OCI-LY1 (cell line): ENCODE data around the gene GBP7.

Experiments used
- H2AFZ ChIP-seq: fragments of 200-600 bp; sonication (generic), shearing (Covaris generic); 2 replicates; pipeline ENCODE4 v1.6.0; 2014; ENCODE audit warnings: antibody characterized with exemption, mild to moderate bottlenecking, low read length
- H3F3A ChIP-seq: fragments of 200-600 bp; sonication (generic), shearing (Covaris generic); 2 replicates; pipeline ENCODE4 v1.6.0; 2014; ENCODE audit warnings: mild to moderate bottlenecking, antibody characterized with exemption, low read length, moderate library complexity; ENCODE audit not compliant: insufficient read depth
- H3K27ac ChIP-seq: fragments of 200-600 bp; sonication (generic); 2 replicates; pipeline ENCODE4 v1.5.1; 2014; ENCODE audit warnings: low read length, mixed run types, mild to moderate bottlenecking, low read depth; ENCODE audit not compliant: poor library complexity, severe bottlenecking
- H3K27me3 ChIP-seq: fragments of 200-600 bp; sonication (generic); 2 replicates; pipeline ENCODE4 v1.6.0; 2014; ENCODE audit warnings: antibody characterized with exemption, mild to moderate bottlenecking, low read length, moderate library complexity; ENCODE audit not compliant: insufficient read depth
- H3K36me3 ChIP-seq: fragments of 200-600 bp; sonication (generic); 2 replicates; pipeline ENCODE4 v1.6.1; 2014; ENCODE audit warnings: mild to moderate bottlenecking, antibody characterized with exemption, low read length, moderate library complexity, mixed read lengths; ENCODE audit not compliant: insufficient read depth
- H3K4me1 ChIP-seq: fragments of 200-600 bp; sonication (generic); 2 replicates; pipeline ENCODE4 v1.5.1; 2014; ENCODE audit warnings: mild to moderate bottlenecking, low read length, moderate library complexity; ENCODE audit not compliant: insufficient read depth, severe bottlenecking
- H3K4me2 ChIP-seq: fragments of 200-600 bp; sonication (generic), shearing (Covaris generic); 2 replicates; pipeline ENCODE4 v1.6.1; 2014; ENCODE audit warnings: low read length
- H3K4me3 ChIP-seq: fragments of 200-600 bp; sonication (generic); 2 replicates; pipeline ENCODE4 v1.5.1; 2014; ENCODE audit warnings: low read length, low read depth, mild to moderate bottlenecking, mixed read lengths; ENCODE audit not compliant: poor library complexity, severe bottlenecking
- H3K79me2 ChIP-seq: fragments of 200-600 bp; shearing (Covaris generic); 2 replicates; pipeline ENCODE4 v1.6.1; 2016; ENCODE audit warnings: mixed run types, low read length, mixed read lengths; ENCODE audit not compliant: insufficient read depth
- H3K9ac ChIP-seq: fragments of 200-600 bp; sonication (generic), shearing (Covaris generic); 2 replicates; pipeline ENCODE4 v1.6.1; 2014; ENCODE audit warnings: mild to moderate bottlenecking, low read length, mixed read lengths
- H3K9me2 ChIP-seq: fragments of 200-600 bp; sonication (generic), shearing (Covaris generic); 2 replicates; pipeline ENCODE4 v1.6.1; 2014; ENCODE audit warnings: low read depth, mild to moderate bottlenecking, low read length, mixed read lengths
- H3K9me3 ChIP-seq: fragments of 200-600 bp; shearing (Covaris generic); 2 replicates; pipeline ENCODE4 v1.6.1; 2014; ENCODE audit warnings: low read length, mixed read lengths
- H4K20me1 ChIP-seq: fragments of 200-600 bp; sonication (generic), shearing (Covaris generic); 2 replicates; pipeline ENCODE4 v1.6.0; 2016; ENCODE audit warnings: mild to moderate bottlenecking, low read length; ENCODE audit not compliant: insufficient read depth
- EZH2 ChIP-seq: fragments of 200-600 bp; sonication (generic), shearing (Covaris generic); IDR thresholded peaks from 2 replicates; pipeline ENCODE4 v1.8.0; 2017; ENCODE audit warnings: borderline replicate concordance, mixed run types, mild to moderate bottlenecking, antibody characterized with exemption, low read length, moderate library complexity, mixed read lengths
- TF ChIP-seq, protein P1 (sequence below): fragments of 200-600 bp; sonication (generic), shearing (Covaris generic); IDR thresholded peaks from 2 replicates; pipeline ENCODE4 v1.5.1; 2017; ENCODE audit warnings: mild to moderate bottlenecking, antibody characterized with exemption, low read length, moderate library complexity, mixed read lengths

Gene GBP7

DNA sequence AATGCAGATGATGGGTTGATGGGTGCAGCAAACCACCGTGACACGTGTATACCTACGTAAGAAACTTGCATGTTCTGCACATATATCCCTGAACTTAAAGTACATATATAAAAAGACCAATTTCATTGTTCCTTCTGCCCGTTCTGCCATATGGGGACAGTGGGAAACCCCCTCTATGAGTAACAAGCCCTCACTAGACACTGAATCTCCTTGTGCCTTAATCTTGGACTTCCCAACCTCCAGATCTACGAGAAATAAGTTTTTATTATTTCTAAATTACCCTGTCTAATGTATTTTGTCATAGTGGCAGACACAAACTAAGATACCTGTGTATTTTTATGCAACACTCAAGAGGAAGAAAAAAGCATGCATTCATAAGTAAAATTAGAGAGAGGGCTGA, 10.0 kb downstream of the GBP7 start:
- Histone ChIP-seq H3K4me2 (no peak overlapping the region), H3K9me2 (no peaks in the 10 kb centered on the region), H3K27me3 (no peaks in the 10 kb centered on the region), H3K9me3 (no peaks in the 10 kb centered on the region), H3K4me1 (no peaks in the 10 kb centered on the region), H3K9ac (no peak overlapping the region), H3K27ac (no peak overlapping the region), H2AFZ (no peak overlapping the region), H3F3A (no peaks in the 10 kb centered on the region), H4K20me1 (no peaks in the 10 kb centered on the region), H3K79me2 (no peaks in the 10 kb centered on the region), H3K36me3 (no peaks in the 10 kb centered on the region), H3K4me3 (no peak overlapping the region)
- no peak for TF ChIP-seq EZH2
- TF ChIP-seq, protein P1, sequence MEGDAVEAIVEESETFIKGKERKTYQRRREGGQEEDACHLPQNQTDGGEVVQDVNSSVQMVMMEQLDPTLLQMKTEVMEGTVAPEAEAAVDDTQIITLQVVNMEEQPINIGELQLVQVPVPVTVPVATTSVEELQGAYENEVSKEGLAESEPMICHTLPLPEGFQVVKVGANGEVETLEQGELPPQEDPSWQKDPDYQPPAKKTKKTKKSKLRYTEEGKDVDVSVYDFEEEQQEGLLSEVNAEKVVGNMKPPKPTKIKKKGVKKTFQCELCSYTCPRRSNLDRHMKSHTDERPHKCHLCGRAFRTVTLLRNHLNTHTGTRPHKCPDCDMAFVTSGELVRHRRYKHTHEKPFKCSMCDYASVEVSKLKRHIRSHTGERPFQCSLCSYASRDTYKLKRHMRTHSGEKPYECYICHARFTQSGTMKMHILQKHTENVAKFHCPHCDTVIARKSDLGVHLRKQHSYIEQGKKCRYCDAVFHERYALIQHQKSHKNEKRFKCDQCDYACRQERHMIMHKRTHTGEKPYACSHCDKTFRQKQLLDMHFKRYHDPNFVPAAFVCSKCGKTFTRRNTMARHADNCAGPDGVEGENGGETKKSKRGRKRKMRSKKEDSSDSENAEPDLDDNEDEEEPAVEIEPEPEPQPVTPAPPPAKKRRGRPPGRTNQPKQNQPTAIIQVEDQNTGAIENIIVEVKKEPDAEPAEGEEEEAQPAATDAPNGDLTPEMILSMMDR: no peak

DNA sequence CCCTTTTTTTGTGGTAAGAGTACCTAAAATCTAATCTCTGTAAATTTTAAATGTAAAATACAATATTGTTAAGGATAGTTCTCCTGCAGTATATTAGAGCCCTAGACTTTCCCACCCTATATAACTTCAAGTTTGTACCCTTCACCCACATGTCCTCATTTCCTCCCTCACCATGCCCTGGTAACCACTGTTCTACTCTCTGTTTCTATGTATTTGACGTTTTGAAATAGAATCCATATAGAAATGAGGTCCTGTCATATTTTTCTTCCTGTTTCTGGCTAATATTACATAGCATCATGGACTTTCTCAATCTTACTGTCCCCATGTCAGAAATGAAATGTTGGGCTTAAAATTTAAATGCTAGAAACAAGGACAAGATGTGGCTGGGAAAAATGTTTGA, 24.8 kb downstream of the GBP7 start:
- H3K9ac ChIP-seq: no peak overlapping the region
- no peaks in the 10 kb centered on the region for H3K4me1 ChIP-seq
- H3K27ac ChIP-seq: no peak overlapping the region
- H3K27me3 ChIP-seq: no peaks in the 10 kb centered on the region
- no peaks in the 10 kb centered on the region for H3F3A ChIP-seq
- no peak overlapping the region for H3K4me3 ChIP-seq
- no peak overlapping the region for H3K4me2 ChIP-seq
- H2AFZ ChIP-seq: no peak overlapping the region
- H3K36me3 ChIP-seq: no peaks in the 10 kb centered on the region
- TF ChIP-seq, protein P1: no peak
- TF ChIP-seq EZH2: no peak
- H3K79me2 ChIP-seq: no peaks in the 10 kb centered on the region
- H3K9me2 ChIP-seq: no peaks in the 10 kb centered on the region
- H3K9me3 ChIP-seq: no peaks in the 10 kb centered on the region
- H4K20me1 ChIP-seq: no peaks in the 10 kb centered on the region

DNA sequence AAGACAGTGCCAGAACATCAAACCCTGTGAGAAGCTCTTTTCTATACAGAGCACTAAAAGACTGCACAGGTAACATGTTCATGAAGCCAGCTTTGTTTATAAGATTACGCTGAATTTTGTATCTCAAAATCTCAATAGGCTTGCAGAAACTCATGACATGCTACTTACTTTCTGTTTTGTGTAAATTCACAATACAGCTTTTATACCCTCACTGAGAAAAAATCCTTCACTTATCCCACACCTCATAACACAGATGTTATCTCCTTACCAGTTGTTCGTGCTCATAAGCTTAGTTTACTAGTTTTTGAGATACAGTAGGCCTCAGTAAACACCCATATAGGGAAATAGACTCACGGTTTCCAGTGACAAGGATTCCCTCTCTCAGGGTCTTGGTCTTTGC, 25.8 kb downstream of the GBP7 start:
- TF ChIP-seq, protein P1: no peak
- no peak for TF ChIP-seq EZH2
- no peaks in the 10 kb centered on the region for H3K36me3 ChIP-seq
- H2AFZ ChIP-seq: no peak overlapping the region

More for the DNA sequence above, 25.8 kb downstream of the GBP7 start:
- H3K27ac ChIP-seq: no peak overlapping the region
- no peak overlapping the region for H3K4me3 ChIP-seq
- H3K9ac ChIP-seq: no peak overlapping the region
- H3K79me2 ChIP-seq: no peaks in the 10 kb centered on the region
- H3K9me3 ChIP-seq: no peaks in the 10 kb centered on the region
- no peaks in the 10 kb centered on the region for H3K9me2 ChIP-seq
- H3F3A ChIP-seq: no peaks in the 10 kb centered on the region
- H4K20me1 ChIP-seq: no peaks in the 10 kb centered on the region
- H3K27me3 ChIP-seq: no peaks in the 10 kb centered on the region
- no peaks in the 10 kb centered on the region for H3K4me1 ChIP-seq
- H3K4me2 ChIP-seq: no peak overlapping the region
